Measurements from ENCODE around the gene ATP8B4.

GRCh38 chr15:50141856-50142255 lies 22.8 kb upstream of the ATP8B4 start:
- TF ChIP-seq CTCF (IDR thresholded peaks at IDR 0.05) (no peak), POLR2A (IDR thresholded peaks at IDR 0.05) (no peak)

All from thyroid gland (tissue), 4 donors.